ENCODE measurements around the gene MAS1.
"Not testable (repeated sequence)": the region's sequence is repeated elsewhere in the genome, so short reads cannot be mapped to it uniquely, and the experiment has no call there.

MAS1 gene

DNA sequence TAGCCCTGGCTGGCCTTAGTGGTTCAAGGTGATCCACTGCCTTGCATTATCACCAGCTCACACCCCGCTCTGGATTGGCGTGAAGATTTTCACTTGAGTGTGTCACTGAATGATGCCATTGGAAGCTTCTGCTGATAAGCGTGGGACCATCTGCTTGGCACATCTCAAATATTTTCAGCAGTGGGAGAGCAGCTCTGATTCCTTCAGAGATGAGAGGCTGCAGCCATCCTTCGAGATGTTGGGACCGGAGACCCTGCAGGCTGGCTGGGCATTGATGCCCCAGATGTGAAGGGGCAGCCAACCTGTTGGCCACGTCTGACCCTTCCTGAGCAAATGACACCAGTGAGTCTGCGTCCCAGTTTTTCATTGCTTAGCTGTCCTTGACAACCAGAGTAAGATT is at the start of gene MAS1:
Gene MAS1, plus strand, starts transcription at position 197 of the 400 bp plus-strand sequence. CDS start 15,968 bp downstream, outside the sequence.
- no peak for DNase-seq

DNA sequence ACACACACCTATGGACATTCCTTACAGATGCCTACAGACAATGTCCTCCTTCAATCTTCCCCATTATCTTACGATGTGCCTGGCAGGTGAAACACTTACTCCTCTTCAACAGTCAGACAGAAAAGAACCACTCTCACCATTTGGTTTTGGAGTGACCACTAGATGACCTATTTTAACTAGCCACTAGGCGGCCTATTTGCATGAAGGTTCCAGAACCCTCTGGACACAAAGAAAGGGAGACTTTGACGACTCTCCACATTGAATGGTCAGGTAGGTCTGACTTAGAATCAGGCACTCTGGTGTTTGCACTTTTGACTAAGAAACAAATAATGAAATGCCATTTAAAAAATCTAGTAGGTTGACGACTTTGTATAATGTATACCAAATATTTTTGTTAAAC is 48.8 kb upstream of the MAS1 start:
- no peak for DNase-seq

- DNase-seq = peak; percentile 63
Measured at GRCh38 chr6:159844737-159845645, 45.8 kb upstream of the MAS1 start.

- not testable (repeated sequence) for DNase-seq
Measured at GRCh38 chr6:159848552-159848951, 42.2 kb upstream of the MAS1 start.

DNA sequence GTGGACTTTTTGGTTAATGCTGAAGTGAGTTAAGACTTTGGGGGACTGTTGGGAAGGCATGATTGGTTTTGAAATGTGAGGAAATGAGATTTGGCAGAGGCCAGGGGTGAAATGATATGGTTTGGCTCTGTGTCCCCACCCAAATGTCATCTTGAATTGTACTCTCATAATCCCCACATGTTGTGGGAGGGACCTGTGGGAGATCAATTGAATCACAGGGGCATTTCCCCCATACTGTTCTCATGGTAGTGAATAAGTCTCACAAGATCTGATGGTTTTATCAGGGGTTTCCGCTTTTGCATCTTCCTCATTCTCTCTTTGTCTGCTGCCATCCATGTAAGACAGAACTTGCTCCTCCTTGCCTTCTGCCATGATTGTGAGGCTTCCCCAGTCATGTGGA is 40.9 kb upstream of the MAS1 start:
- not testable (repeated sequence) for DNase-seq

- DNase-seq = no peak
Measured at GRCh38 chr6:159852877-159853276, 37.9 kb upstream of the MAS1 start.

DNA sequence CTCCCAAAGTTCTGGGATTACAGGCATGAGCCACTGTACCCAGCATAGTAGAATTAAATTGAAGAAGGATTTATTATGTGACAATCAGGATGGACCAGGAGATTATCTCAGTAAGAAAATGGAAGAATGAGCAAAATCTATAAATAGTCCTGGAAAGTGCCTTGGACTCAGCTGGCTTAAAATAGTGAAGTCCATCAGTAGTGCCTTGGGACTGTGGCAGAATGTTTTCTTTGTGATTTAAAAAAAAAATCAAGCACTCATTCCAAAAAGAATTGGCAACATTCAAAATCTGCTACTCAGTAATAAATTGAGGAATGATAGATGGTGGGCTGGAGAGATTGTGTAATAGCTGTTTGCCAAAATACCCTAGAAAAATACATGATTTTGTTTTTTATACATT is 37.0 kb upstream of the MAS1 start:
- no peak for DNase-seq

DNA sequence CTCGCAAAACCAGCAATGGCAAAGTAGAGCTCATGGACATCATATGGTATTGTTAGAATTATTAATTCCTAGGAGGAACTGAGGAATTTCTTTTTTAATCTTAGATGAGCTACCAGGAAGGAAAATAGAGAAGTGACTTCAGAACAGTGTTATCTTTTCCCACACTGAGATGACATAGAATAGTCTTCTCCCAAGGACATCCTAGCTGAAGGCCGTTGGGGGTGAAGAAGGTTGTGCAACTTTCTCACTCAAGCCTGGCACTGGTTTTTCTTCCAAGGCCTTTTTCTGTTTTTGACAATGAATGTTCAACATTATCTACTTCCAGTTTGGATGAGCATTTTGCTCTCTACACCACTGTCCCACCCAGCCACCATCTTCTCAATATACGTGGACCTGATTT is 35.8 kb upstream of the MAS1 start:
- DNase-seq = no peak

DNA sequence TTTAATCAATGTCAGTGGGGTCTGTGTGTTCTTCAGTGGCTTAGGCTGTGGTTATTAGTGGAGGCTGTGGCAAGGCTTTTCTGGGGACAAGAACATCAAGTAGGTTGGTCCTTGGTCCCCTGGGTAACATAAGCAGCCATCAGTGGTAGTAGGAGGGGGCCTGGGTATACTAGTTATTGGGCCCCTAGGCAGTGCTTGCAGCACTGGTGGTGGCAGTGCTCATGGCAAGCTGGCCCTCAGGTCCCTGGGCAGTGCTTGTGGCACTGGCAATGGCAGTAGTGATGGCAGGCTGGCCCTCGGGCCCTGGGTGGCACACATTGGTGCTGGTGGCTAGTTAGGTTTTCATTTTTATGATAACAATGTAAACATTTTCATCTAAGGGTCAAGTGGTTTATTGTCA is 32.5 kb upstream of the MAS1 start:
- DNase-seq = no peak

DNA sequence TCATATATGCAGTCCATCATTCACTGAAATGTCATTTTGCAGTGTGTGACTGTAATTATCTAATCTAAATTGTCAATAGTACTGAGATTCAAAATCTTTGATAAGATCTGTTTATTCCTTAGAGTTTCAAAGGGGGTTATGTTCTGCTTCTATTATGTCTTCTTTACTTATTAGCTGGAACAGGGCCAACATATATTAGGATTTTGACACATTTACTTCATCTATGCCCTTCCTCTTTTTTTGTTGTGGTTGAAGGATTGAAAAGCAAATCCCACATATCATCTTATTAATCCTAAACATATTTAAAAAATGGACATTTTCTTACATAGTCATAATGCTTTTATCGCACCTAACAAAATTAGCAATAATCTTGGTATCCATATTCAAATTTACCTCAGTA is 30.3 kb upstream of the MAS1 start:
- DNase-seq = no peak

GRCh38 chr6:159862103-159862502 is 28.7 kb upstream of the MAS1 start:
- DNase-seq = no peak

- DNase-seq = peak; percentile 52
Measured at GRCh38 chr6:159863341-159863740, 27.4 kb upstream of the MAS1 start.

DNA sequence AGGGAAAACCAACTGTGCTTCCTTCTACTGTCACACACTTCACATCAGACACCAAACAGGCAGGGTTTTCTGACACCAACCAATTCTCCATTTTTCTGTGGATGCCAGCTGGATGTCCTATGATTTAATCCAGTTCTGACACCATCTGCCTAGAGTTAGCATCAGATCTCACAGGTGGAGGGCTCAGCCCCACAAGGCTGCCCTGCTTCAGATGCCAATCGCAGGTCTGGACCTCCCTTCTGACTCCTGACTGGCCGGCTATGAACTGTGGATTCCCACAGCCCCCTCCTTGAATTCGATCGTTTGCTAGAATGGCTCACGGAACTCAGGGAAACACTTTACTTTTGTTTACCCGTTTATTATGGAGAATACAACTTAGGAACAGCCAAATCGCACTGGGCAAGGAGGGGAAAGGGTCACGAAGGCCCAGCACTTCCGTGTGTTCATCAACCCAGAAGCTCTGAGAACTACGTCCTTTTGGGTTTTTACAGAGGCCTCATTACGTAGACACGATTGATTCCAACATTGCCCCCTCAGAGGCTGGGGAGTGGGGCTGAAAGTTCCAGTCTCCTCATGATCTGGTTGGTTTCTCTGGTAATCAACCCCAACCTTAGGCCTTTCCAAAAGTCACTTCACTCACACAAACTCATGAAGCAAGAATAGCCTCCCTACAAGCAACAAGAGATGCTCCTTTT is 25.4 kb upstream of the MAS1 start:
- DNase-seq = no peak

- DNase-seq = no peak
Measured at GRCh38 chr6:159866286-159867247, 24.2 kb upstream of the MAS1 start.

DNA sequence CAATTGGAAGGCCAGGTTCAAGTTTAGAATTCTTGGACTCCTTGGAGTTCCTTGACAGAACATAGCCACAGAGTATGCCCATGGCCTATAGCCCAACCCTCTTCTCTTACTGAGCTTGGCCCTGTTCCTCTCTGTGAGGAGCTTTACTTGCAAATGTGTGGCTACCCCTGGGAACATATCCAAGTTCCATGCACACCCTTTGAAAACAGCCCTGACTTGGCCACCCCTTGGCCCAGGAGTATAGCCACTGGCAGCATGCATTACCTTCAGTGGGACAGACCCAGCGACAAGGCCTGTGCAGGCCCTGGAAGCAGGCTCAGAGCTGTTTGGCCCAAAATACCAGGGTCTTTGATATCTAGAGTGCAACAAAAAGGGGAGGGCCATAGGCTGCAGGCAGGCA is 19.5 kb upstream of the MAS1 start:
- no peak for DNase-seq

- no peak for DNase-seq
Measured at GRCh38 chr6:159871906-159872305, 18.9 kb upstream of the MAS1 start.

GRCh38 chr6:159874435-159874834 is 16.4 kb upstream of the MAS1 start:
- no peak for DNase-seq

GRCh38 chr6:159875194-159875593 is 15.6 kb upstream of the MAS1 start:
- DNase-seq = no peak

GRCh38 chr6:159876242-159876641 is 14.5 kb upstream of the MAS1 start:
- no peak for DNase-seq

DNA sequence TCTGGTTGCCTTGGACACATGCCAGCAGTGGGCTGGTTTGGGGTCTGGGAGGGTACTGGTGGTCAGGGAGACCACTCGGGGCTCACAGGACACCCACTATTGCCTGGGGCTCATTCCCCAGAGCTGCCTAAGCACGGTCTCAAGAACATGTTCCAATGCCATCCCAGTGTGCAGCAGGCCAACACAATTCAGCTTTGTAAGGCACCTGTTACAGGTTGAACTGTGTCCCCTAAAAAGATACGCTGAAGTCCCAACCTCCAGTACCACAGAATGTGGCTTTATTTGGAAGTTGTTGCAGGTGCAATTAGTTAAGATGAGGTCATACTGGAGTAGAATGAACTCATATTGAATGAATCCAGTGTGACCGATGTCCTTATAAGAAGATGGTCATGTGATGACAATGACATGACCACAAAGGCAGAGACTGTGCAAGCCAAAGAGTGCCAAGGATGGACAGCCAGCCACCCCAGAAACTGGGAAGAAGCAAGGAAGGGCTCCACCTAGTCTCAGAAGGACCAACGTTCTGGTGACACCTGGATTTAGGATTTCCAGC is 13.5 kb upstream of the MAS1 start:
- DNase-seq = no peak

- DNase-seq = no peak
Measured at GRCh38 chr6:159878341-159878740, 12.4 kb upstream of the MAS1 start.

DNA sequence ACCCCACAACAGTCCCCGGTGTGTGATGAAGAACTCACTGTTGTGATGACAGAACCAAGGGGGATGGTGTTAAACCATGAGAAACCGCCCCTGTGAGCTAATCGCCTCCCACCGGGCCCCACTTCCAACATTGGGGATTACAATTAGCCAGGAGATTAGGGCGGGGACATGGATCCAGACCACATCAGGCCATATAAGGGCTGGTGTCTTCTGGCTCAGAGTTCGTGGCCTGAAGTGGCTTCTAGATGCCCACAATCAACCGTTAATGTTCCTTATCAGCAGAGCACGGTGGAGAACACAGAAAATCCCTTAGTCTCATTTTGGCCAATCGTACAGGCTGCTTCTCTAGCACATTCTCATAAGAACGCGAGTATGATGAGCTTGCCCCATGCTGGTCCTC is 10.9 kb upstream of the MAS1 start:
- no peak for DNase-seq
